DMS 273 (cell line): ENCODE results near the gene MSH4.
"Not testable (repeated sequence)": the region's sequence is repeated elsewhere in the genome, so short reads cannot be mapped to it uniquely, and the experiment has no call there.

Source experiments
- DNase-seq: peaks from one replicate; lab custom pipeline; 2025; ENCODE audit not compliant: unreplicated experiment; lab: John Stamatoyannopoulos, UW

MSH4 gene

DNA sequence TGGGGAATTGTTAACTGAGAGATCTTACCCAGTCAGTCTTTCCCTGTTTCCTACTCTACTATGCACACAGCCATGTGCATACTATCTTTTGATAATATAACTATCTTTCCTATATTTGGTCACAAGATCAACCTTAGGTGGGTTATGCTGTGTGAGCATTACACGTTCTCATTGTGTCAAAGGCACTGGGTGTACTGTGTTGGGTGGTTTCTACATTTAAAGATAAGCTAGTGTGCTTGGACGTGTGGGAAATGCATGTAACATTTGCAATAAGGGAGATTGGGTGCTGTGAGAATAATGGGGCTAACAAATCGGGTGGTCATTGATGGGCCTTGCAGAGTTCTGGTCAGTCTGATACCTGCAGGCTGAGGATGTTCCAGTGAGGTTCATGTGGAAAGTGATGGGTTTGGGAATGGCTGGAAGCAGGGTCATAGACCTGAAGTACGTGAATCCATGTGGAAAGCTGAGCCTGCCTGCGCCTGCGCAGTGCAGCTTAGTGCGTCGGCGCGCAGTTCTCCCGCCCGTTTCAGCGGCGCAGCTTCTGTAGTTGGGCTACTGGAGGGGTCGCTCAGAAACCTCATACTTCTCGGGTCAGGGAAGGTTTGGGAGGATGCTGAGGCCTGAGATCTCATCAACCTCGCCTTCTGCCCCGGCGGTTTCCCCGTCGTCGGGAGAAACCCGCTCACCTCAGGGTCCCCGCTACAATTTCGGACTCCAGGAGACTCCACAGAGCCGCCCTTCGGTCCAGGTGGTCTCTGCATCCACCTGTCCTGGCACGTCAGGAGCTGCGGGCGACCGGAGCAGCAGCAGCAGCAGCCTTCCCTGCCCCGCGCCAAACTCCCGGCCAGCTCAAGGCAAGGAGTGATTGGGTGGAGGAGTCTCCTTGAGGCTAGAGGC, at the start of gene MSH4:
Gene MSH4 (plus strand): TSS at position 507 of the 897 bp plus-strand sequence. CDS start 104 bp downstream, at position 611.
- peak; percentile 68 for DNase-seq

DNA sequence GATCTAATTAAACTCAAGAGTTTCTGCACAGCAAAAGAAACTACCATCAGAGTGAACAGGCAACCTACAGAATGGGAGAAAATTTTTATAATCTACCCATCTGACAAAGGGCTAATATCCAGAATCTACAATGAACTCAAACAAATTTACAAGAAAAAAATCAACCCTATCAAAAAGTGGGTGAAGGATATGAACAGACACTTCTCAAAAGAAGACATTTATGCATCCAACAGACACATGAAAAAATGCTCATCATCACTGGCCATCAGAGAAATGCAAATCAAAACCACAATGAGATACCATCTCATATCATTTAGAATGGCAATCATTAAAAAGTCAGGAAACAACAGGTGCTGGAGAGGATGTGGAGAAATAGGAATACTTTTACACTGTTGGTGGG, 39.5 kb upstream of the MSH4 start:
- not testable (repeated sequence) for DNase-seq

DNA sequence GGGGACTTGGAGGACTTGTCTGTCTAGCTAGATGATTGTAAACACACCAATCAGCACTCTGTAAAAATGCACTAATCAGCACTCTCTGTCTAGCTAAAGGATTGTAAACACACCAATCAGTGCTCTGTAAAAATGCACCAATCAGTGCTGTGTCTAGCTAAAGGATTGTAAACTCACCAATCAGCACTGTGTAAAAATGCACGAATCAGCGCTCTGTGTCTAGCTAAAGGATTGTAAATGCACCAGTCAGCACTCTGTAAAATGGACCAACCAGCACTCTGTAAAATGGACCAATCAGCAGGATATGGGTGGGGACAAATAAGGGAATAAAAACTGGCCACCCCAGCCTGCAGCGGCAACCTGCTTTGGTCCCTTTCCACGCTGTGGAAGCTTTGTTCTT, 38.1 kb upstream of the MSH4 start:
- DNase-seq, result not testable (repeated sequence)

- DNase-seq, result no peak
Observed at GRCh38 chr1:75764057-75764655, 32.5 kb upstream of the MSH4 start.

- DNase-seq, result no peak
Observed at GRCh38 chr1:75765697-75766355, 30.9 kb upstream of the MSH4 start.

DNA sequence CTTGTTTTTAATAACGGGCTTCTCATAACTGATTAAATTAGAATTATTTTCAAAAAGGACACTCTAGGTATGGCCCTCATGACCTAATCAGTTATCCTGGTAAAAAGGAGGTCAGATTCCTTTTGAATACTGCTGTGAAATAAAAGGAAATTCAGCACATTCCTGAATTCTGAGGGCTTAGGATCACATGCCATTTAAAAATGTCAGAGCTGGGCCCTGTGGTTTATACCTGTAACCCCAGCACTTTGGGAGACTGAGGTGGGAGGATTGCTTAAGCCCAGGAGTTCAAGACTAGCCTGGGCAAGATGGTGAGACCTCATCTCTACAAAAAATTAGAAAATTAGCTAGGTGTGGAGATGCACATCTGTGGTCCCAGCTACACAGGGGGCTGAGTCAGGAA, 28.7 kb upstream of the MSH4 start:
- DNase-seq, result no peak

DNA sequence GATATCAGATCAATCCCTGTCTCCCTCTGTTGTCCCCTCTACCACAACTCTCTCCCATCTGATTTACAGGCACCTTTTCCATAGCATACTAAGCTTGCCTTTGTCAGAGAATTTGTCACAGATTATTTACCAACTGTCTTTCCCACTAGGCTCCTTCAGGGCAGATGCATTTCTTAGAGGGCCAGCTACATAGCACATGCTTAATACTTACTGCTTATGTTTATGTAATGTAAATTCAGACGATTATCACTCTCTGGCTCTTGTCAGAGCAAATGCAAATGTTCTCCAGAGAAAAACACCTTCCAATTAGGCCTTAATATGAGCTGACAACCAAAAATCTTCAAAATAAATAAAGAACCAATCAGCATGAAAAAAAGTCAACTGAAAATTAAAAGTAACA, 25.9 kb upstream of the MSH4 start:
- DNase-seq, result no peak

DNA sequence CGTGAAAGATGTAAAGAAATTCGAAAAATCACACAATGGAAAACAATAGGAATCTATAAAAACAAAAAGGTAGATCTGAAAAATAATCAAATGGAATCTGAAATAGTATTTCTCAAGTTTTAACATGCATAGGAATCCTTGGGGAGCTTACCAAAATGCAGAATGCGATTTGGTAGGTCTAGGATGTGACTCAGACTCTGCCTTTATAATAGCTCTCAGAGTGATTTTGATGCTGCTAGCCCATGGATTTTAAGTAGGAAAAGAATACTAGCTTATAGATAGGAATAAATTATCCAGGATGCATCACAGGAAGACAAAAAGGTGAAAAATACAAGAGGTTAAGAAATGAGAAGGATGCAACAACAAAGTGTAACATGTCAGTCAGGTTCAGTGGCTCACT, 24.7 kb upstream of the MSH4 start:
- DNase-seq, result no peak

GRCh38 chr1:75777812-75778211, 18.9 kb upstream of the MSH4 start:
- DNase-seq, result not testable (repeated sequence)

DNA sequence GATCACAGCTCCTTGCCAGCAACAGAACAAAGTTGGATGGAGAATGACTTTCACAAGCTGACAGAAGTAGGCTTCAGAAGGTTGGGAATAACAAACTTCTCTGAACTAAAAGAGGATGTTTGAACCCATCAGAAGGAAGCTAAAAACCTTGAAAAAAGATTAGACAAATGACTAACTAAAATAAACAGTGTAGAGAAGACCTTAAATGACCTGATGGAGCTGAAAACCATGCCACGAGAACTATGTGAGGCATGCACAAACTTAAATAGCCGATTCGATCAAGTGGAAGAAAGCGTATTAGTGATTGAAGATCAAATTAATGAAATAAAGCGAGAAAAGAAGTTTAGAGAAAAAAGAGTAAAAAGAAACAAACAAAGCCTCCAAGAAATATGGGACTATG, 18.0 kb upstream of the MSH4 start:
- DNase-seq, result not testable (repeated sequence)

DNA sequence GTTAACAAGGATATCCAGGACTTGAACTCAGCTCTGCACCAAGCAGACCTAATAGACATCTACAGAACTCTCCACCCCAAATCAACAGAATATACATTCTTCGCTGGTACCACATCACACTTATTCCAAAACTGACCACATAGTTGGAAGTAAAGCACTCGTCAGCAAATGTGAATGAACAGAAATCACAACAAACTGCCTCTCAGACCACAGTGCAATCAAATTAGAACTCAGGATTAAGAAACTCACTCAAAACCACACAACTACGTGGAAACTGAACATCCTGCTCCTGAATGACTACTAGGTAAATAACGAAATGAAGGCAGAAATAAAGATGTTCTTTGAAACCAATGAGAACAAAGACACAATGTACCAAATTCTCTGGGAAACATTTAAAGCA, 16.5 kb upstream of the MSH4 start:
- not testable (repeated sequence) for DNase-seq

- DNase-seq, result not testable (repeated sequence)
Observed at GRCh38 chr1:75783920-75784319, 12.8 kb upstream of the MSH4 start.

GRCh38 chr1:75785320-75785982, 11.2 kb upstream of the MSH4 start:
- no peak for DNase-seq

GRCh38 chr1:75785983-75786853, 10.5 kb upstream of the MSH4 start, which contains the start of gene RABGGTB:
Gene RABGGTB (plus strand): TSS chr1:75786256. CDS start chr1:75786272, 16 bp downstream.
- peak; percentile 98 for DNase-seq

- peak; percentile 9 for DNase-seq
Observed at GRCh38 chr1:75786901-75787493, 9.7 kb upstream of the MSH4 start.

- DNase-seq, result peak; percentile 10
Observed at GRCh38 chr1:75787524-75787923, 9.2 kb upstream of the MSH4 start.

DNA sequence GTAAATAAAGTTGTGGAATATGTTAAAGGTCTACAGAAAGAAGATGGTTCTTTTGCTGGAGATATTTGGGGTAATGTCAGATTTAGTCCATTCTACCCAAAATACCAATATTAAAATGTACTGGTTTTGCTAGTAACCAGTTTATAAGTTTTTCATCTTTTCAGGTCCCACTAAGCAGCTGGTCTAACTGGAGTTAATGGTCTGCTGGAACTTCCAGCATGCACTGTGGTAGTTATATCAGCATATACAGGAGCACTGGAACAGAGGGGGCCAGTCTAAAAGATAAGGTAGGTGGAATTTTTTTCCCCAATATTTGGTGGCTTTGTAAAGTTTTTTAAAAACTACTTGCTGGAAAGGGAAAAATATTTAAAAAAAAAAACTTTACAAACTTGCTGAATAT, 6.7 kb upstream of the MSH4 start:
- peak; percentile 8 for DNase-seq

GRCh38 chr1:75791022-75791421, 5.7 kb upstream of the MSH4 start:
- DNase-seq, result no peak

GRCh38 chr1:75792091-75792490, 4.6 kb upstream of the MSH4 start:
- DNase-seq, result no peak

GRCh38 chr1:75794382-75794781, 2.3 kb upstream of the MSH4 start:
- peak; percentile 21 for DNase-seq
